VCaP (cell line): ENCODE results near the gene NELFB.
A peak's percentile ranks its signal among the peaks of the same experiment; 100 is the strongest.

Experiments
- H3K27ac ChIP-seq: fragments of 450-650 bp; 2 replicates; pipeline ENCODE4 v1.5.1; 2017
- CTCF ChIP-seq: fragments of 450-650 bp; conservative IDR thresholded peaks from 2 replicates; pipeline ENCODE4 v1.5.1; 2017; ENCODE audit warnings: mild to moderate bottlenecking, moderate library complexity

NELFB gene

GRCh38 chr9:137254624-137255447 is at the start of gene NELFB:
Gene NELFB, plus strand, starts transcription at chr9:137255327.
- peak within 1 kb of the TSS; percentile 91 for H3K27ac ChIP-seq
- peak; percentile 16 for TF ChIP-seq CTCF

GRCh38 chr9:137206602-137207001 is 48.5 kb upstream of the NELFB start:
- H3K27ac ChIP-seq: peak overlapping the region; percentile 85; the same call in 1 of the 2 replicates
- no peak for TF ChIP-seq CTCF

- TF ChIP-seq CTCF: no peak
- no peak overlapping the region for H3K27ac ChIP-seq
Observed at GRCh38 chr9:137211532-137211931, 43.6 kb upstream of the NELFB start.

GRCh38 chr9:137212520-137212919 is 42.6 kb upstream of the NELFB start:
- no peak for TF ChIP-seq CTCF
- no peak overlapping the region for H3K27ac ChIP-seq

- TF ChIP-seq CTCF: peak; percentile 30
- no peak overlapping the region for H3K27ac ChIP-seq
Observed at GRCh38 chr9:137213160-137214060, 41.7 kb upstream of the NELFB start.

GRCh38 chr9:137214620-137215019 is 40.5 kb upstream of the NELFB start:
- no peak overlapping the region for H3K27ac ChIP-seq
- no peak for TF ChIP-seq CTCF
